ENCODE measurements around the gene PTCD2. TPM values are rescaled to one million over a fixed set of nuclear protein-coding genes. Genes with fewer than 3 reads are reported as not detected.

The PTCD2 gene
- total RNA-seq, 1 donor from 2014 or later: 6.9 TPM

- Histone ChIP-seq H3K27me3 (no peaks in the 10 kb centered on the region), H3K36me3 (no peaks in the 10 kb centered on the region), H3K4me1 (peaks cover 11% of the 10 kb centered on the region), H3K9me3 (no peaks in the 10 kb centered on the region), H3K27ac (no peak overlapping the region), H3K4me3 (no peak overlapping the region)
- intact Hi-C loops (cut with DNase I): loop anchor here (10.0 kb wide), 1 partner anchor 140 kb away; no protein-coding TSS in a partner anchor
- no peak for TF ChIP-seq CTCF (IDR thresholded peaks at IDR 0.05)
- no peak for TF ChIP-seq POLR2AphosphoS5 (IDR thresholded peaks at IDR 0.05; ENCODE audit: insufficient read depth in 1 of 2, low read depth in 1 of 2)
- TF ChIP-seq POLR2A (IDR thresholded peaks at IDR 0.05): no peak
- no peak for DNase-seq (ENCODE audit: extremely low spot score in 2 of 2)
These were observed 54.7 kb downstream of the PTCD2 start for GRCh38 chr5:72374844-72375243.

- H3K4me1 ChIP-seq: peaks cover 11% of the 10 kb centered on the region
- no peak for TF ChIP-seq CTCF (IDR thresholded peaks at IDR 0.05)
- no peak for TF ChIP-seq POLR2AphosphoS5 (IDR thresholded peaks at IDR 0.05; ENCODE audit: insufficient read depth in 1 of 2, low read depth in 1 of 2)
- TF ChIP-seq POLR2A (IDR thresholded peaks at IDR 0.05): no peak
- no peak for DNase-seq (ENCODE audit: extremely low spot score in 2 of 2)
- H3K27ac ChIP-seq: no peak overlapping the region
- intact Hi-C loops (cut with DNase I): loop anchor here (10.0 kb wide), 1 partner anchor 138 kb away; no protein-coding TSS in a partner anchor
- H3K27me3 ChIP-seq: no peaks in the 10 kb centered on the region
- no peak overlapping the region for H3K4me3 ChIP-seq
- no peaks in the 10 kb centered on the region for H3K9me3 ChIP-seq
- no peaks in the 10 kb centered on the region for H3K36me3 ChIP-seq
These were observed 56.2 kb downstream of the PTCD2 start for GRCh38 chr5:72376381-72376780.

GRCh38 chr5:72377910-72378638 is 57.9 kb downstream of the PTCD2 start:
- Histone ChIP-seq H3K27me3 (no peaks in the 10 kb centered on the region), H3K4me1 (peaks cover 11% of the 10 kb centered on the region), H3K36me3 (no peaks in the 10 kb centered on the region), H3K4me3 (no peak overlapping the region), H3K9me3 (no peaks in the 10 kb centered on the region), H3K27ac (no peak overlapping the region)
- intact Hi-C loops (cut with DNase I): loop anchor here (10.0 kb wide), 1 partner anchor 137 kb away; no protein-coding TSS in a partner anchor
- TF ChIP-seq CTCF (IDR thresholded peaks at IDR 0.05) (no peak), POLR2A (IDR thresholded peaks at IDR 0.05) (no peak), POLR2AphosphoS5 (IDR thresholded peaks at IDR 0.05; ENCODE audit: insufficient read depth in 1 of 2, low read depth in 1 of 2) (no peak)
- DNase-seq (ENCODE audit: extremely low spot score in 2 of 2): no peak

GRCh38 chr5:72378639-72379289 is 58.6 kb downstream of the PTCD2 start:
- Histone ChIP-seq H3K27ac (no peak overlapping the region), H3K4me1 (peaks cover 11% of the 10 kb centered on the region), H3K27me3 (no peaks in the 10 kb centered on the region), H3K4me3 (no peak overlapping the region), H3K9me3 (no peaks in the 10 kb centered on the region), H3K36me3 (no peaks in the 10 kb centered on the region)
- TF ChIP-seq CTCF (IDR thresholded peaks at IDR 0.05): no peak
- TF ChIP-seq POLR2A (IDR thresholded peaks at IDR 0.05): no peak
- no peak for TF ChIP-seq POLR2AphosphoS5 (IDR thresholded peaks at IDR 0.05; ENCODE audit: insufficient read depth in 1 of 2, low read depth in 1 of 2)
- intact Hi-C loops (cut with DNase I): loop anchor here (10.0 kb wide), 1 partner anchor 136 kb away; no protein-coding TSS in a partner anchor
- no peak for DNase-seq (ENCODE audit: extremely low spot score in 2 of 2)
